IPS-20b (cell line): ENCODE results near the gene FNIP2.
A peak's percentile ranks its signal among the peaks of the same experiment; 100 is the strongest.
"Not testable (repeated sequence)": the region's sequence is repeated elsewhere in the genome, so short reads cannot be mapped to it uniquely, and the experiment has no call there.

Experiments used
- H3K27ac ChIP-seq: one replicate; pipeline ENCODE4 v1.5.1; 2013; ENCODE audit warnings: low read length
- H3K27me3 ChIP-seq: 2 replicates; pipeline ENCODE4 v1.6.1; 2013; ENCODE audit warnings: mild to moderate bottlenecking, low read length, inconsistent platforms; ENCODE audit not compliant: insufficient read depth
- H3K36me3 ChIP-seq: 2 replicates; pipeline ENCODE4 v1.6.1; 2013; ENCODE audit warnings: low read depth, mild to moderate bottlenecking, inconsistent platforms, low read length, moderate library complexity; ENCODE audit not compliant: insufficient read depth
- H3K4me1 ChIP-seq: 2 replicates; pipeline ENCODE4 v1.6.1; 2013; ENCODE audit warnings: mild to moderate bottlenecking, control low read depth, inconsistent platforms, low read length, moderate library complexity; ENCODE audit not compliant: insufficient read depth
- H3K4me3 ChIP-seq: 2 replicates; pipeline ENCODE4 v1.5.1; 2013; ENCODE audit warnings: mild to moderate bottlenecking, low read length, inconsistent platforms
- H3K9ac ChIP-seq: 2 replicates; pipeline ENCODE4 v1.6.1; 2013; ENCODE audit warnings: low read depth, mild to moderate bottlenecking, inconsistent platforms, low read length, moderate library complexity
- H3K9me3 ChIP-seq: 2 replicates; pipeline ENCODE4 v1.6.1; 2013; ENCODE audit warnings: mild to moderate bottlenecking, low read depth, low read length, inconsistent platforms; ENCODE audit not compliant: insufficient read depth

FNIP2 gene

GRCh38 chr4:158890294-158890693, 121.5 kb downstream of the FNIP2 start:
- no peaks in the 10 kb centered on the region for H3K9me3 ChIP-seq
- H3K4me3 ChIP-seq: no peak overlapping the region
- no peak overlapping the region for H3K9ac ChIP-seq
- H3K27ac ChIP-seq: no peak overlapping the region
- 0 out of 2 replicates have a peak, but pooled peaks cover 3% of the 10 kb centered on the region for H3K36me3 ChIP-seq
- H3K27me3 ChIP-seq: no peaks in the 10 kb centered on the region
- no peaks in the 10 kb centered on the region for H3K4me1 ChIP-seq

- no peaks in the 10 kb centered on the region for H3K27me3 ChIP-seq
- no peaks in the 10 kb centered on the region for H3K9me3 ChIP-seq
- no peak overlapping the region for H3K9ac ChIP-seq
- no peak overlapping the region for H3K4me3 ChIP-seq
- H3K4me1 ChIP-seq: peaks cover 2% of the 10 kb centered on the region; the same call in 1 of the 2 replicates
- H3K36me3 ChIP-seq: 0 out of 2 replicates have a peak, but pooled peaks cover 3% of the 10 kb centered on the region
- no peak overlapping the region for H3K27ac ChIP-seq
Measured at GRCh38 chr4:158891256-158891655, 122.4 kb downstream of the FNIP2 start.

GRCh38 chr4:158894826-158895225, 126.0 kb downstream of the FNIP2 start:
- H3K27me3 ChIP-seq: no peaks in the 10 kb centered on the region
- H3K4me1 ChIP-seq: peaks cover 5% of the 10 kb centered on the region; the same call in 1 of the 2 replicates
- H3K27ac ChIP-seq: no peak overlapping the region
- H3K9ac ChIP-seq: no peak overlapping the region
- no peaks in the 10 kb centered on the region for H3K9me3 ChIP-seq
- H3K36me3 ChIP-seq: peaks cover 3% of the 10 kb centered on the region; the same call in 1 of the 2 replicates
- H3K4me3 ChIP-seq: no peak overlapping the region

GRCh38 chr4:158895797-158896576, 127.2 kb downstream of the FNIP2 start:
- no peak overlapping the region for H3K9ac ChIP-seq
- peaks cover 5% of the 10 kb centered on the region; the same call in 1 of the 2 replicates for H3K4me1 ChIP-seq
- peaks cover 3% of the 10 kb centered on the region; the same call in 1 of the 2 replicates for H3K36me3 ChIP-seq
- H3K9me3 ChIP-seq: no peaks in the 10 kb centered on the region
- H3K27ac ChIP-seq: no peak overlapping the region
- H3K4me3 ChIP-seq: no peak overlapping the region
- no peaks in the 10 kb centered on the region for H3K27me3 ChIP-seq

GRCh38 chr4:158896577-158897238, 127.9 kb downstream of the FNIP2 start:
- not testable (repeated sequence) for H3K36me3 ChIP-seq, H3K4me1 ChIP-seq, H3K27ac ChIP-seq, H3K27me3 ChIP-seq, H3K4me3 ChIP-seq, H3K9ac ChIP-seq, H3K9me3 ChIP-seq

GRCh38 chr4:158900408-158900807, 131.6 kb downstream of the FNIP2 start:
- H3K27me3 ChIP-seq, H3K36me3 ChIP-seq, H3K9ac ChIP-seq, H3K9me3 ChIP-seq, H3K27ac ChIP-seq, H3K4me3 ChIP-seq: not testable (repeated sequence)
- peaks cover 10% of the 10 kb centered on the region for H3K4me1 ChIP-seq

GRCh38 chr4:158902280-158903078, 133.7 kb downstream of the FNIP2 start:
- peak overlapping the region; percentile 57; the same call in 1 of the 2 replicates for H3K9ac ChIP-seq
- not testable (repeated sequence) for H3K36me3 ChIP-seq, H3K4me1 ChIP-seq, H3K4me3 ChIP-seq, H3K27me3 ChIP-seq, H3K9me3 ChIP-seq, H3K27ac ChIP-seq

GRCh38 chr4:158903079-158903456, 134.2 kb downstream of the FNIP2 start:
- no peaks in the 10 kb centered on the region for H3K36me3 ChIP-seq
- peaks cover 5% of the 10 kb centered on the region; the same call in 1 of the 2 replicates for H3K4me1 ChIP-seq
- H3K9me3 ChIP-seq: no peaks in the 10 kb centered on the region
- no peak overlapping the region for H3K4me3 ChIP-seq
- H3K9ac ChIP-seq: peak overlapping the region; percentile 57; the same call in 1 of the 2 replicates
- no peak overlapping the region for H3K27ac ChIP-seq
- no peaks in the 10 kb centered on the region for H3K27me3 ChIP-seq

GRCh38 chr4:158903472-158904043, 134.7 kb downstream of the FNIP2 start:
- Histone ChIP-seq H3K27me3 (no peaks in the 10 kb centered on the region), H3K4me1 (peaks cover 5% of the 10 kb centered on the region; the same call in 1 of the 2 replicates), H3K27ac (no peak overlapping the region)

GRCh38 chr4:158904815-158905214, 136.0 kb downstream of the FNIP2 start:
- H3K4me3 ChIP-seq: no peak overlapping the region
- no peaks in the 10 kb centered on the region for H3K27me3 ChIP-seq
- peaks cover 5% of the 10 kb centered on the region; the same call in 1 of the 2 replicates for H3K4me1 ChIP-seq
- no peak overlapping the region for H3K27ac ChIP-seq
- no peaks in the 10 kb centered on the region for H3K36me3 ChIP-seq
- H3K9me3 ChIP-seq: no peaks in the 10 kb centered on the region
- H3K9ac ChIP-seq: no peak overlapping the region

More at GRCh38 chr4:158903472-158904043, 134.7 kb downstream of the FNIP2 start:
- no peak overlapping the region for H3K9ac ChIP-seq
- no peaks in the 10 kb centered on the region for H3K9me3 ChIP-seq
- no peak overlapping the region for H3K4me3 ChIP-seq
- no peaks in the 10 kb centered on the region for H3K36me3 ChIP-seq

- Histone ChIP-seq H3K27ac (no peak overlapping the region), H3K9ac (no peak overlapping the region), H3K9me3 (no peaks in the 10 kb centered on the region)
Measured at GRCh38 chr4:158906073-158906472, 137.2 kb downstream of the FNIP2 start.

More at GRCh38 chr4:158906073-158906472, 137.2 kb downstream of the FNIP2 start:
- H3K4me3 ChIP-seq: no peak overlapping the region
- H3K27me3 ChIP-seq: no peaks in the 10 kb centered on the region
- no peaks in the 10 kb centered on the region for H3K36me3 ChIP-seq
- peaks cover 5% of the 10 kb centered on the region; the same call in 1 of the 2 replicates for H3K4me1 ChIP-seq
